Activated naive CD8-positive, alpha-beta T cell (primary cell): Measurements from ENCODE around the gene CERS4.
A peak's percentile ranks its signal among the peaks of the same experiment; 100 is the strongest.
"Not testable (repeated sequence)": the region's sequence is repeated elsewhere in the genome, so short reads cannot be mapped to it uniquely, and the experiment has no call there.

Experiments used
- H3K27ac Mint-ChIP-seq: one replicate; pipeline ENCODE4 v1.8.0; 2021; ENCODE audit warnings: mixed read lengths
- H3K27me3 Mint-ChIP-seq: one replicate; pipeline ENCODE4 v1.8.0; 2021; ENCODE audit warnings: mixed read lengths
- H3K36me3 Mint-ChIP-seq: one replicate; pipeline ENCODE4 v1.8.0; 2021; ENCODE audit warnings: mixed read lengths
- H3K4me1 Mint-ChIP-seq: one replicate; pipeline ENCODE4 v1.8.0; 2021; ENCODE audit warnings: low read depth, mixed read lengths
- H3K4me3 Mint-ChIP-seq: one replicate; pipeline ENCODE4 v1.8.0; 2021; ENCODE audit warnings: mild to moderate bottlenecking, mixed read lengths
- H3K9me3 Mint-ChIP-seq: one replicate; pipeline ENCODE4 v1.8.0; 2021; ENCODE audit warnings: low read depth, mixed read lengths

The CERS4 gene

GRCh38 chr19:8204961-8205360, 4.2 kb upstream of the CERS4 start:
- H3K36me3 Mint-ChIP-seq: no peaks in the 10 kb centered on the region
- no peaks in the 10 kb centered on the region for H3K9me3 Mint-ChIP-seq
- no peaks in the 10 kb centered on the region for H3K27me3 Mint-ChIP-seq
- no peak overlapping the region for H3K27ac Mint-ChIP-seq
- H3K4me3 Mint-ChIP-seq: no peak overlapping the region
- H3K4me1 Mint-ChIP-seq: peaks cover 5% of the 10 kb centered on the region

GRCh38 chr19:8206147-8207087, 2.8 kb upstream of the CERS4 start:
- no peaks in the 10 kb centered on the region for H3K27me3 Mint-ChIP-seq
- H3K27ac Mint-ChIP-seq: no peak overlapping the region
- no peaks in the 10 kb centered on the region for H3K36me3 Mint-ChIP-seq
- peaks cover 14% of the 10 kb centered on the region for H3K4me1 Mint-ChIP-seq
- no peaks in the 10 kb centered on the region for H3K9me3 Mint-ChIP-seq
- H3K4me3 Mint-ChIP-seq: no peak overlapping the region

GRCh38 chr19:8207326-8207725, 1.8 kb upstream of the CERS4 start:
- not testable (repeated sequence) for H3K4me3 Mint-ChIP-seq, H3K9me3 Mint-ChIP-seq, H3K27ac Mint-ChIP-seq, H3K36me3 Mint-ChIP-seq, H3K27me3 Mint-ChIP-seq
- H3K4me1 Mint-ChIP-seq: peaks cover 20% of the 10 kb centered on the region

GRCh38 chr19:8208119-8208921, 850 bp upstream of the CERS4 start:
- Mint-ChIP-seq H3K27ac (peak overlapping the region; percentile 76), H3K9me3 (no peaks in the 10 kb centered on the region), H3K27me3 (no peaks in the 10 kb centered on the region)

GRCh38 chr19:8209462-8210378, 550 bp downstream of the CERS4 start:
- Mint-ChIP-seq H3K4me1 (peaks cover 29% of the 10 kb centered on the region), H3K9me3 (no peaks in the 10 kb centered on the region), H3K36me3 (peaks cover 2% of the 10 kb centered on the region), H3K27me3 (no peaks in the 10 kb centered on the region), H3K27ac (peak overlapping the region; percentile 91), H3K4me3 (peak overlapping the region; percentile 92)

More at GRCh38 chr19:8208119-8208921, 850 bp upstream of the CERS4 start:
- peak overlapping the region; percentile 73 for H3K4me3 Mint-ChIP-seq
- H3K4me1 Mint-ChIP-seq: peaks cover 21% of the 10 kb centered on the region
- H3K36me3 Mint-ChIP-seq: peaks cover 2% of the 10 kb centered on the region

- H3K27ac Mint-ChIP-seq: peak overlapping the region; percentile 91
- H3K4me3 Mint-ChIP-seq: peak overlapping the region; percentile 92
- H3K27me3 Mint-ChIP-seq: no peaks in the 10 kb centered on the region
- H3K4me1 Mint-ChIP-seq: peaks cover 29% of the 10 kb centered on the region
- H3K36me3 Mint-ChIP-seq: peaks cover 2% of the 10 kb centered on the region
- H3K9me3 Mint-ChIP-seq: no peaks in the 10 kb centered on the region
Observed at GRCh38 chr19:8210421-8211101, 1.4 kb downstream of the CERS4 start.

GRCh38 chr19:8212212-8212611, 3.0 kb downstream of the CERS4 start:
- Mint-ChIP-seq H3K4me1 (peaks cover 31% of the 10 kb centered on the region), H3K27ac (peak overlapping the region; percentile 8), H3K9me3 (no peaks in the 10 kb centered on the region), H3K36me3 (peaks cover 2% of the 10 kb centered on the region), H3K27me3 (no peaks in the 10 kb centered on the region), H3K4me3 (peak overlapping the region; percentile 17)

GRCh38 chr19:8212916-8213315, 3.7 kb downstream of the CERS4 start:
- no peaks in the 10 kb centered on the region for H3K27me3 Mint-ChIP-seq
- H3K4me3 Mint-ChIP-seq: no peak overlapping the region
- H3K27ac Mint-ChIP-seq: no peak overlapping the region
- no peaks in the 10 kb centered on the region for H3K9me3 Mint-ChIP-seq
- peaks cover 2% of the 10 kb centered on the region for H3K36me3 Mint-ChIP-seq
- H3K4me1 Mint-ChIP-seq: peaks cover 31% of the 10 kb centered on the region

- H3K4me3 Mint-ChIP-seq: no peak overlapping the region
- peaks cover 28% of the 10 kb centered on the region for H3K4me1 Mint-ChIP-seq
- H3K36me3 Mint-ChIP-seq: peaks cover 2% of the 10 kb centered on the region
- no peaks in the 10 kb centered on the region for H3K9me3 Mint-ChIP-seq
- H3K27ac Mint-ChIP-seq: peak overlapping the region; percentile 35
- H3K27me3 Mint-ChIP-seq: no peaks in the 10 kb centered on the region
Observed at GRCh38 chr19:8213827-8214672, 4.9 kb downstream of the CERS4 start.

GRCh38 chr19:8214802-8215201, 5.6 kb downstream of the CERS4 start:
- H3K36me3 Mint-ChIP-seq: peaks cover 2% of the 10 kb centered on the region
- H3K9me3 Mint-ChIP-seq: no peaks in the 10 kb centered on the region
- peaks cover 27% of the 10 kb centered on the region for H3K4me1 Mint-ChIP-seq
- no peak overlapping the region for H3K27ac Mint-ChIP-seq
- H3K27me3 Mint-ChIP-seq: no peaks in the 10 kb centered on the region
- no peak overlapping the region for H3K4me3 Mint-ChIP-seq

GRCh38 chr19:8215783-8216182, 6.6 kb downstream of the CERS4 start:
- H3K9me3 Mint-ChIP-seq: no peaks in the 10 kb centered on the region
- no peaks in the 10 kb centered on the region for H3K27me3 Mint-ChIP-seq
- peaks cover 19% of the 10 kb centered on the region for H3K4me1 Mint-ChIP-seq
- H3K36me3 Mint-ChIP-seq: peaks cover 2% of the 10 kb centered on the region
- peak overlapping the region; percentile 10 for H3K27ac Mint-ChIP-seq
- H3K4me3 Mint-ChIP-seq: no peak overlapping the region

- no peak overlapping the region for H3K4me3 Mint-ChIP-seq
- no peaks in the 10 kb centered on the region for H3K9me3 Mint-ChIP-seq
- H3K27me3 Mint-ChIP-seq: no peaks in the 10 kb centered on the region
- peak overlapping the region; percentile 41 for H3K27ac Mint-ChIP-seq
- H3K36me3 Mint-ChIP-seq: peaks cover 2% of the 10 kb centered on the region
- H3K4me1 Mint-ChIP-seq: peaks cover 17% of the 10 kb centered on the region
Observed at GRCh38 chr19:8216357-8216756, 7.2 kb downstream of the CERS4 start.

GRCh38 chr19:8218127-8218526, 9.0 kb downstream of the CERS4 start:
- H3K4me3 Mint-ChIP-seq, H3K27me3 Mint-ChIP-seq, H3K36me3 Mint-ChIP-seq, H3K27ac Mint-ChIP-seq, H3K9me3 Mint-ChIP-seq, H3K4me1 Mint-ChIP-seq: not testable (repeated sequence)
